Body of pancreas (tissue), 4 donors: ENCODE results near the gene SCML1.

ENCODE experiments used
- POLR2A ChIP-seq, 3 donors: fragments of 450-650 bp; IDR thresholded peaks; one replicate each; pipeline ENCODE4 v1.6.1; 2016; ENCODE audit warnings: antibody characterized with exemption in 3 of 3, mild to moderate bottlenecking in 2 of 3
- TF ChIP-seq, protein P1 (sequence below), 7 experiments: fragments of 450-650 bp in 4 of 7; fragments of 200-600 bp in 3 of 7; sonication (generic) in 3 of 7; IDR thresholded peaks; one replicate each; pipeline ENCODE4 v1.5.1; 2016 to 2019; ENCODE audit warnings: antibody characterized with exemption in 7 of 7

DNA sequence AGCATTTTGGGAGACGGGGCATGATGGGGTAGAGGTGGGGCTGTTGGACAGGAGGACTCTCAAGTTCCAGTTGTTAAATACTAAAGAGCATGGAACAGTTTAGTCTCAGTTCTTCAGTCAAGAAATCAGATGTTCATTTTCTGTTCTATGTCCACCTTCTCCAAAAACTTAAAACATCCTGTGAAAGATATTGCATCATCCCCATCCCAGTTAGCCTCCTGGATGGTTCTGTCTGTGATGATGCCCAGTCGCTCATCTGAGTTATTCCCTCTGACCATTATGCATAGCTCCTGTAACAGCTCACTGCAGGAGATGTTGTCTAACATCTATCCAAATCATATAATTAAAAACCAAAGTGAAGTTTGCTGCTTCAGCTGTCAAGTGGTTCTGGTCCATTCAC, 32.1 kb upstream of the SCML1 start:
- TF ChIP-seq, protein P1, sequence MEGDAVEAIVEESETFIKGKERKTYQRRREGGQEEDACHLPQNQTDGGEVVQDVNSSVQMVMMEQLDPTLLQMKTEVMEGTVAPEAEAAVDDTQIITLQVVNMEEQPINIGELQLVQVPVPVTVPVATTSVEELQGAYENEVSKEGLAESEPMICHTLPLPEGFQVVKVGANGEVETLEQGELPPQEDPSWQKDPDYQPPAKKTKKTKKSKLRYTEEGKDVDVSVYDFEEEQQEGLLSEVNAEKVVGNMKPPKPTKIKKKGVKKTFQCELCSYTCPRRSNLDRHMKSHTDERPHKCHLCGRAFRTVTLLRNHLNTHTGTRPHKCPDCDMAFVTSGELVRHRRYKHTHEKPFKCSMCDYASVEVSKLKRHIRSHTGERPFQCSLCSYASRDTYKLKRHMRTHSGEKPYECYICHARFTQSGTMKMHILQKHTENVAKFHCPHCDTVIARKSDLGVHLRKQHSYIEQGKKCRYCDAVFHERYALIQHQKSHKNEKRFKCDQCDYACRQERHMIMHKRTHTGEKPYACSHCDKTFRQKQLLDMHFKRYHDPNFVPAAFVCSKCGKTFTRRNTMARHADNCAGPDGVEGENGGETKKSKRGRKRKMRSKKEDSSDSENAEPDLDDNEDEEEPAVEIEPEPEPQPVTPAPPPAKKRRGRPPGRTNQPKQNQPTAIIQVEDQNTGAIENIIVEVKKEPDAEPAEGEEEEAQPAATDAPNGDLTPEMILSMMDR (IDR thresholded peaks at IDR 0.05) = no peak
- no peak for TF ChIP-seq POLR2A (IDR thresholded peaks at IDR 0.05)
